ENCODE measurements around the gene EIF4G1.

Gene EIF4G1

GRCh38 chr3:184315543-184315867, 1.1 kb downstream of the EIF4G1 start:
- peaks cover 47% of the 10 kb centered on the region for H3K4me1 ChIP-seq (ENCODE audit: insufficient read depth, low read length)
- H3K79me2 ChIP-seq (ENCODE audit: insufficient read depth, low read length) = peaks cover 64% of the 10 kb centered on the region
- H4K20me1 ChIP-seq (ENCODE audit: insufficient read depth, low read length) = peaks cover 54% of the 10 kb centered on the region
- 0 out of 3 replicates have a peak, but pooled peaks have one; percentile 4 for ATAC-seq (ENCODE audit: insufficient read depth, low read depth)
- TF ChIP-seq EZH2 (IDR thresholded peaks at IDR 0.05; ENCODE audit: borderline replicate concordance, low read depth, low read length, severe bottlenecking) = no peak
- TF ChIP-seq, protein P1, sequence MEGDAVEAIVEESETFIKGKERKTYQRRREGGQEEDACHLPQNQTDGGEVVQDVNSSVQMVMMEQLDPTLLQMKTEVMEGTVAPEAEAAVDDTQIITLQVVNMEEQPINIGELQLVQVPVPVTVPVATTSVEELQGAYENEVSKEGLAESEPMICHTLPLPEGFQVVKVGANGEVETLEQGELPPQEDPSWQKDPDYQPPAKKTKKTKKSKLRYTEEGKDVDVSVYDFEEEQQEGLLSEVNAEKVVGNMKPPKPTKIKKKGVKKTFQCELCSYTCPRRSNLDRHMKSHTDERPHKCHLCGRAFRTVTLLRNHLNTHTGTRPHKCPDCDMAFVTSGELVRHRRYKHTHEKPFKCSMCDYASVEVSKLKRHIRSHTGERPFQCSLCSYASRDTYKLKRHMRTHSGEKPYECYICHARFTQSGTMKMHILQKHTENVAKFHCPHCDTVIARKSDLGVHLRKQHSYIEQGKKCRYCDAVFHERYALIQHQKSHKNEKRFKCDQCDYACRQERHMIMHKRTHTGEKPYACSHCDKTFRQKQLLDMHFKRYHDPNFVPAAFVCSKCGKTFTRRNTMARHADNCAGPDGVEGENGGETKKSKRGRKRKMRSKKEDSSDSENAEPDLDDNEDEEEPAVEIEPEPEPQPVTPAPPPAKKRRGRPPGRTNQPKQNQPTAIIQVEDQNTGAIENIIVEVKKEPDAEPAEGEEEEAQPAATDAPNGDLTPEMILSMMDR (IDR thresholded peaks at IDR 0.05; ENCODE audit: borderline replicate concordance, extremely low read depth, low read length, poor library complexity, severe bottlenecking) = no peak
- peaks cover 50% of the 10 kb centered on the region for H3K36me3 ChIP-seq (ENCODE audit: insufficient read depth, low read length)
- no peaks in the 10 kb centered on the region for H3K9me3 ChIP-seq (ENCODE audit: insufficient read depth, low read length, severe bottlenecking)
- peak overlapping the region; percentile 91 to 98; a peak in 3 of 4 replicates for H3K4me3 ChIP-seq (ENCODE audit: low read depth in 1 of 2, low read length in 2 of 2)
- peak overlapping the region; percentile 89 for H3K27ac ChIP-seq (ENCODE audit: low read length)
- no peak for DNase-seq
- H2AFZ ChIP-seq (ENCODE audit: low read depth, low read length) = 0 out of 2 replicates have a peak overlapping the region, but pooled peaks have one; percentile 0
- H3K27me3 ChIP-seq (ENCODE audit: insufficient read depth, low read length, poor library complexity) = no peaks in the 10 kb centered on the region
- peak overlapping the region; percentile 97 for H3K9ac ChIP-seq (ENCODE audit: low read depth, low read length)
- peak overlapping the region; percentile 76 for H3K4me2 ChIP-seq (ENCODE audit: insufficient read depth, low read length)

GRCh38 chr3:184315871-184316661, 1.7 kb downstream of the EIF4G1 start:
- no peak overlapping the region for H2AFZ ChIP-seq (ENCODE audit: low read depth, low read length)
- ATAC-seq (ENCODE audit: insufficient read depth, low read depth) = no peak
- H3K79me2 ChIP-seq (ENCODE audit: insufficient read depth, low read length) = peaks cover 70% of the 10 kb centered on the region
- peak overlapping the region; percentile 91 to 98; a peak in 3 of 4 replicates for H3K4me3 ChIP-seq (ENCODE audit: low read depth in 1 of 2, low read length in 2 of 2)
- no peak for DNase-seq
- no peak for TF ChIP-seq EZH2 (IDR thresholded peaks at IDR 0.05; ENCODE audit: borderline replicate concordance, low read depth, low read length, severe bottlenecking)
- TF ChIP-seq, protein P1 (IDR thresholded peaks at IDR 0.05; ENCODE audit: borderline replicate concordance, extremely low read depth, low read length, poor library complexity, severe bottlenecking) = no peak
- H3K4me1 ChIP-seq (ENCODE audit: insufficient read depth, low read length) = peaks cover 47% of the 10 kb centered on the region
- peak overlapping the region; percentile 97 for H3K9ac ChIP-seq (ENCODE audit: low read depth, low read length)
- H3K4me2 ChIP-seq (ENCODE audit: insufficient read depth, low read length) = peak overlapping the region; percentile 76
- H3K9me3 ChIP-seq (ENCODE audit: insufficient read depth, low read length, severe bottlenecking) = no peaks in the 10 kb centered on the region
- H3K36me3 ChIP-seq (ENCODE audit: insufficient read depth, low read length) = peaks cover 56% of the 10 kb centered on the region
- peaks cover 60% of the 10 kb centered on the region for H4K20me1 ChIP-seq (ENCODE audit: insufficient read depth, low read length)
- H3K27me3 ChIP-seq (ENCODE audit: insufficient read depth, low read length, poor library complexity) = no peaks in the 10 kb centered on the region
- H3K27ac ChIP-seq (ENCODE audit: low read length) = peak overlapping the region; percentile 49

- no peaks in the 10 kb centered on the region for H3K9me3 ChIP-seq (ENCODE audit: insufficient read depth, low read length, severe bottlenecking)
- H4K20me1 ChIP-seq (ENCODE audit: insufficient read depth, low read length) = peaks cover 67% of the 10 kb centered on the region
- DNase-seq (no peak), ATAC-seq (ENCODE audit: insufficient read depth, low read depth) (no peak)
- H2AFZ ChIP-seq (ENCODE audit: low read depth, low read length) = no peak overlapping the region
- H3K27me3 ChIP-seq (ENCODE audit: insufficient read depth, low read length, poor library complexity) = no peaks in the 10 kb centered on the region
- H3K4me3 ChIP-seq (ENCODE audit: low read depth in 1 of 2, low read length in 2 of 2) = peak overlapping the region in 1 of 2 experiments; percentile 91; a peak in 2 of 4 replicates
- peak overlapping the region; percentile 76 for H3K4me2 ChIP-seq (ENCODE audit: insufficient read depth, low read length)
- no peak overlapping the region for H3K27ac ChIP-seq (ENCODE audit: low read length)
- H3K4me1 ChIP-seq (ENCODE audit: insufficient read depth, low read length) = peaks cover 47% of the 10 kb centered on the region
- TF ChIP-seq EZH2 (IDR thresholded peaks at IDR 0.05; ENCODE audit: borderline replicate concordance, low read depth, low read length, severe bottlenecking) = no peak
- TF ChIP-seq, protein P1 (IDR thresholded peaks at IDR 0.05; ENCODE audit: borderline replicate concordance, extremely low read depth, low read length, poor library complexity, severe bottlenecking) = no peak
- H3K36me3 ChIP-seq (ENCODE audit: insufficient read depth, low read length) = peaks cover 63% of the 10 kb centered on the region
- peaks cover 77% of the 10 kb centered on the region for H3K79me2 ChIP-seq (ENCODE audit: insufficient read depth, low read length)
- H3K9ac ChIP-seq (ENCODE audit: low read depth, low read length) = peak overlapping the region; percentile 97
These were observed 2.4 kb downstream of the EIF4G1 start for GRCh38 chr3:184316792-184317191.

Data from DND-41 (cell line).